B cell (primary cell): Measurements from ENCODE around the gene KCND2.

ENCODE experiments used
- CTCF ChIP-seq: fragments of 200-600 bp; IDR thresholded peaks from one replicate; pipeline ENCODE4 v1.8.0; 2022; ENCODE audit warnings: antibody characterized with exemption, mild to moderate bottlenecking
- EZH2 ChIP-seq: IDR thresholded peaks from 2 replicates; pipeline ENCODE4 v1.6.1; 2012; ENCODE audit warnings: borderline replicate concordance, low read depth, mild to moderate bottlenecking, moderate library complexity, low read length; ENCODE audit not compliant: insufficient read depth, poor library complexity, severe bottlenecking

- TF ChIP-seq CTCF: no peak
- no peak for TF ChIP-seq EZH2
Measured at GRCh38 chr7:120302190-120302589, 29.2 kb downstream of the KCND2 start.
